CD4-positive, CD25-positive, alpha-beta regulatory T cell (primary cell): Measurements from ENCODE around the gene ABT1. TPM values are rescaled to one million over a fixed set of nuclear protein-coding genes. Genes with fewer than 3 reads are reported as not detected.

Source experiments
- ATAC-seq, 2 donors: fragments of 150-1000 bp; cut with Tn5 transposase; one replicate each; pipeline ENCODE4 v1.10.0; 2021; ENCODE audit warnings: low read depth in 2 of 2, moderate number of reproducible peaks in 2 of 2, moderate library complexity in 1 of 2
- DNase-seq, 3 donors: peaks; one replicate each; pipeline versions ENCODE4 v3.0.0 to v3.0.0-alpha.2; 2012 to 2022; ENCODE audit warnings: mixed read lengths in 1 of 3
- H3K27ac ChIP-seq: one replicate; pipeline ENCODE4 v1.7.0; 2013; ENCODE audit warnings: mild to moderate bottlenecking, low read length; ENCODE audit not compliant: insufficient read depth, poor library complexity, severe bottlenecking
- H3K27me3 ChIP-seq: one replicate; pipeline ENCODE4 v1.7.0; 2013; ENCODE audit warnings: low read length; ENCODE audit not compliant: control insufficient read depth, insufficient read depth
- H3K36me3 ChIP-seq: one replicate; pipeline ENCODE4 v1.7.0; 2013; ENCODE audit warnings: mild to moderate bottlenecking, low read length, moderate library complexity; ENCODE audit not compliant: control insufficient read depth, insufficient read depth
- H3K4me1 ChIP-seq: 2 replicates; pipeline ENCODE4 v1.7.0; 2013; ENCODE audit warnings: mild to moderate bottlenecking, low read length; ENCODE audit not compliant: insufficient read depth, control insufficient read depth, poor library complexity, severe bottlenecking
- H3K4me3 ChIP-seq: one replicate; pipeline ENCODE4 v1.7.0; 2013; ENCODE audit warnings: low read depth, mild to moderate bottlenecking, low read length, moderate library complexity
- H3K9me3 ChIP-seq, 2 experiments: 1 replicate in 1 of 2; 2 replicates in 1 of 2; pipeline ENCODE4 v1.7.0; 2013; ENCODE audit warnings: low read length in 2 of 2, mild to moderate bottlenecking in 1 of 2, moderate library complexity in 1 of 2; ENCODE audit not compliant: control insufficient read depth in 2 of 2
- H3K27ac Mint-ChIP-seq, 3 donors: one replicate each; pipeline ENCODE4 v1.8.0; 2020 to 2022; ENCODE audit warnings: mild to moderate bottlenecking in 3 of 3, mixed read lengths in 3 of 3, moderate library complexity in 2 of 3
- H3K27me3 Mint-ChIP-seq: one replicate; pipeline ENCODE4 v1.8.0; 2022; ENCODE audit warnings: mild to moderate bottlenecking, mixed read lengths
- H3K36me3 Mint-ChIP-seq: one replicate; pipeline ENCODE4 v1.8.0; 2020; ENCODE audit warnings: mixed read lengths
- H3K4me1 Mint-ChIP-seq, 4 donors: one replicate each; pipeline ENCODE4 v1.8.0; 2020 to 2022; ENCODE audit warnings: mixed read lengths in 4 of 4, mild to moderate bottlenecking in 1 of 4
- H3K4me3 Mint-ChIP-seq, 4 donors: one replicate each; pipeline ENCODE4 v1.8.0; 2020 to 2022; ENCODE audit warnings: mild to moderate bottlenecking in 4 of 4, mixed read lengths in 4 of 4, moderate library complexity in 3 of 4
- H3K9me3 Mint-ChIP-seq, 7 donors: one replicate each; pipeline ENCODE4 v1.8.0; 2020 to 2022; ENCODE audit warnings: mixed read lengths in 7 of 7, mild to moderate bottlenecking in 3 of 7, moderate library complexity in 2 of 7
- polyA plus RNA-seq, 4 donors: library from polyadenylated mRNA; unstranded; fragments of 300-500 nt; fragmentation: Illumina TruSeq; gene quantifications; one replicate each; pipeline ENCODE4 v1.2.3, GENCODE V29; 2021
- total RNA-seq: library from RNA; stranded (reverse); gene quantifications from one replicate; pipeline ENCODE4 v1.2.3, GENCODE V29; 2022

The ABT1 gene
- total and polyA plus RNA-seq, 5 donors from 2014 or later = 29.4 to 64.0 (median 57.5) TPM

DNA sequence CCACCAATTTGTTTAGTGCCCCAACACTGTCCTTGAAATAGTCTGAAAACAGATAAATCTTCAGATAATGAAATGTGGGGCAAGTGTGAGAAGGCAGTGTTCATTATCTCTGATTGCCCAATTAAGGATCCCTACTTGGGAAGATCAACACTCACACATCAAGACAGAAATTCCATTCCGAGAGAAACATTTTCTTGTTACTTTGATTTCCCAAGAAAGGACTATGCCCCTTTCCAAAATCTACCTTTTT, 42.4 kb upstream of the ABT1 start:
- Histone ChIP-seq H3K9me3 (no peaks in the 10 kb centered on the region), H3K27me3 (no peaks in the 10 kb centered on the region), H3K4me1 (peaks cover 20% of the 10 kb centered on the region), H3K4me3 (peak overlapping the region; percentile 96), H3K36me3 (no peaks in the 10 kb centered on the region), H3K27ac (peak overlapping the region; percentile 24)
- peaks cover 3 to 27% (median 19%) of the 10 kb centered on the region in 4 donors for H3K4me1 Mint-ChIP-seq
- peaks cover 0 to 4% (median 0%) of the 10 kb centered on the region in 7 donors for H3K9me3 Mint-ChIP-seq
- DNase-seq = no peak
- H3K36me3 Mint-ChIP-seq = no peaks in the 10 kb centered on the region
- no peak overlapping the region for H3K4me3 Mint-ChIP-seq
- ATAC-seq = no peak
- peak overlapping the region in 1 of 3 donors; percentile 86 for H3K27ac Mint-ChIP-seq
- H3K27me3 Mint-ChIP-seq = peaks cover 29% of the 10 kb centered on the region

DNA sequence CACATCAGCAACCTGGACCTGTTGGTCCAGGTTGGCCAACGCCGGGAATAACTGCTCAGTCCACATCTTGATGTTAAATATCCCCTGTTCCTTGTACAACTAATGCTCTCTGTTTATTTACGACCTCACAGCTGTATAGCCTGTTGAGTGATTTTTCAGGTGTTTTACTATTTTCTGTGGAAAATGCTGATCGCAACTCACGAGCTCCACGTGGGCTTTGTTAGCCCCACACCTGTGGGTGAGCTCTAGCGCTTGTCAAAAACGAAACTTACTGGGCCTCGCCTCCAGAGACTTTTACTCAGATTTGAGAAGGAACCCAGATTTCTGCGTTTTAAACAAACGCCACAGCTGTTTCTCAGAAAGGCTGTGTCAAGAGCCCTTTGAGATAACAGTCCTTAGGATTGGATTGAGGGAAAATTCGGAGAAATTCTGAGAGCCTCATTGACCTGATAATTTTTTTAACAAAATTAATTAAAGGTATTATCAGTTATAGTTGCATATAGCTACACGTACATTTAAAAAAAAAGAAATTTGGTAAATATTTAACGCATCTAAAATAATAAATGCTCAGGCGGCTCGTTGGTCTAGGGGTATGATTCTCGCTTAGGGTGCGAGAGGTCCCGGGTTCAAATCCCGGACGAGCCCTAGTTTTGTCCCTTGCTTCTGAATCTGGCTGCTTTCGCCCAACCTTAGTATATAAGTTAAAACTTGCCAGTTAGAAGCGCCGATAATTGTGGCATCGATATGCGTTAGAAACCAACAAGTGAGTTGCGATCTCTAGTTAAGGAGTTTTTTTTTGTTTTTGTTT, 41.9 kb upstream of the ABT1 start:
- peak; percentile 44 to 51 for ATAC-seq
- peaks cover 0 to 4% (median 0%) of the 10 kb centered on the region in 7 donors for H3K9me3 Mint-ChIP-seq
- H3K4me3 Mint-ChIP-seq = peak overlapping the region in 2 of 4 donors; percentile 44 to 61
- Histone ChIP-seq H3K4me1 (peaks cover 19% of the 10 kb centered on the region), H3K36me3 (no peaks in the 10 kb centered on the region), H3K27ac (peak overlapping the region; percentile 24), H3K27me3 (no peaks in the 10 kb centered on the region), H3K4me3 (peak overlapping the region; percentile 96), H3K9me3 (no peaks in the 10 kb centered on the region)
- peaks cover 3 to 27% (median 19%) of the 10 kb centered on the region in 4 donors for H3K4me1 Mint-ChIP-seq
- peaks cover 29% of the 10 kb centered on the region for H3K27me3 Mint-ChIP-seq
- peak; percentile 30 to 74 (median 67) for DNase-seq
- H3K27ac Mint-ChIP-seq = peak overlapping the region in 1 of 3 donors; percentile 86
- H3K36me3 Mint-ChIP-seq = no peaks in the 10 kb centered on the region

DNA sequence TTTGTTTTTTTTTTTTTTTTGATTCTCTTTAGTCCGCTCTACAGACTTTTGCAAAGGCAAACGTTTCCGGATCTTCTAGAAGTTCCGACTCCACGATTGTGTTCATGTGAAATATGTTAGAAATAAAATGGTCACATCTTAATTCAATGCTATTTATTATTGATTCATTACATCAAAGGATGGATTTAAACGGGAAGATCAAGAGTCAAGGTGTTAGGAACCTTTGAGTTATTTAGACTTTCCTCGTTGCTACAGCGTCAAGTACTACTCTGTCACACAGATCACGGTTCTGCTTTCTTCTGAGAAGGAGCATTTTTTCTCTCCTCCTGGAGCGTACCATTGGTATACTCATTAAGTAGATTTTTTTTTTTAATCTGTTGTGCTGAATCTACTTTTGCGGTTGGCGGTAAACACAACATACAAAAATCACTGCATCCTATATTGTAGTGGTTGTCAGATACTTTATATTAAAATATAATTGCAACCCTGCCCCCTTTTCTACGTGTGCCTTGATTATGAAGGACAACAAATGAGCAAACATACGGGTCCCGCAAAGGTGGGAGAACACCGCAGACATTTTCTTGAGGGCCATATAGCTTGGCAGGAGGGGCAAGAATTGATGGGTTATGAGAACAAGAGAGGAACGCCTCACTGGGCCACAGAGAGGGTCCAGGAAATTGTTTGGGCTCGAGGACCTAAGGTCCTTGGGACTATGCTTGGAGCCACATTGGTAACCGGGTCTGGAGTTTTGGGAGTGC, 41.1 kb upstream of the ABT1 start:
- peaks cover 29% of the 10 kb centered on the region for H3K27me3 Mint-ChIP-seq
- peak overlapping the region; percentile 21 to 79 (median 72) for H3K27ac Mint-ChIP-seq
- peaks cover 3 to 27% (median 16%) of the 10 kb centered on the region in 4 donors for H3K4me1 Mint-ChIP-seq
- H3K9me3 Mint-ChIP-seq = peaks cover 0 to 4% (median 0%) of the 10 kb centered on the region in 7 donors
- H3K36me3 Mint-ChIP-seq = no peaks in the 10 kb centered on the region
- Histone ChIP-seq H3K27ac (no peak overlapping the region), H3K27me3 (no peaks in the 10 kb centered on the region), H3K4me1 (peaks cover 13% of the 10 kb centered on the region), H3K36me3 (no peaks in the 10 kb centered on the region), H3K9me3 (no peaks in the 10 kb centered on the region), H3K4me3 (peak overlapping the region; percentile 96)
- peak overlapping the region in 3 of 4 donors; percentile 16 to 61 (median 44) for H3K4me3 Mint-ChIP-seq
- no peak for DNase-seq
- ATAC-seq = no peak

DNA sequence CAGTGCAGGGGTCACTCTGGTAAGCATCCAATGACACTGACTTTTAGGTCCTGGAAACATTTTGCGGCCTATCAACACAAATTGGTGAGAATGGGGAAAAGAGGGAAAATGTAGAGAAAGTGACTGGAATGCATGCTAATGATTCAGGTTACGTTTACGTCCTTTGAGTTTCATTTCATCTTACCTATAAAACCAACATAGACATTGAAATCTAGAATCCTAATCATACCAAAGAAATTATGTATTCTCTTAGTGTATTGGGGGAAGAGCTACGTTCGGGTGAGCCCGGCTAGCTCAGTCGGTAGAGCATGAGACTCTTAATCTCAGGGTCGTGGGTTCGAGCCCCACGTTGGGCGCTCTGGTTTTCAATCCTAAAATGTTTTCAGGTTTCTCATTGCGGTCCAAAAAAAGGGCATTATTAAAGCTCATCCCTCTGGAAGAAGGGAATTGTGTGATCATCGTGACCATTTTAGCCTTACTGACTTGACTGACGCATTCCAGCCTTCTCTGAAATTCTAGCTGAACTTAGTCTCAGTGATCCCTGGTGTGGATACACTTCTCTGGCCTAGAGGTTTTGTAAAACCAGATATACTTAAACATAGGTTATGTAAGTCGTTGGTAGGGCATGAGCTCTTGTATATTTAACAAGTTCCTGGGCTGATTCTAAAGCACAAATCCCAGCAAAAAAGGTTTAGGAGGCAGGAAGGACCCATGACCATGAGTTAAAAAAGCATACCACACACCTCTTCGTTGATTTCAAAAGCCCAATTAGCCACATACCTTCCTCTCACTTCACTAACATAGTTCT, 40.3 kb upstream of the ABT1 start:
- H3K27ac Mint-ChIP-seq = peak overlapping the region in 2 of 3 donors; percentile 72 to 79
- H3K36me3 Mint-ChIP-seq = no peaks in the 10 kb centered on the region
- peaks cover 34% of the 10 kb centered on the region for H3K27me3 Mint-ChIP-seq
- Histone ChIP-seq H3K27me3 (no peaks in the 10 kb centered on the region), H3K4me1 (peaks cover 10% of the 10 kb centered on the region), H3K36me3 (no peaks in the 10 kb centered on the region), H3K4me3 (no peak overlapping the region), H3K9me3 (no peaks in the 10 kb centered on the region), H3K27ac (no peak overlapping the region)
- ATAC-seq (no peak), DNase-seq (peak in 2 of 3 donors; percentile 30 to 35)
- H3K4me3 Mint-ChIP-seq = peak overlapping the region in 3 of 4 donors; percentile 16 to 64 (median 49)
- peaks cover 0 to 4% (median 0%) of the 10 kb centered on the region in 7 donors for H3K9me3 Mint-ChIP-seq
- H3K4me1 Mint-ChIP-seq = peaks cover 1 to 21% (median 13%) of the 10 kb centered on the region in 4 donors

DNA sequence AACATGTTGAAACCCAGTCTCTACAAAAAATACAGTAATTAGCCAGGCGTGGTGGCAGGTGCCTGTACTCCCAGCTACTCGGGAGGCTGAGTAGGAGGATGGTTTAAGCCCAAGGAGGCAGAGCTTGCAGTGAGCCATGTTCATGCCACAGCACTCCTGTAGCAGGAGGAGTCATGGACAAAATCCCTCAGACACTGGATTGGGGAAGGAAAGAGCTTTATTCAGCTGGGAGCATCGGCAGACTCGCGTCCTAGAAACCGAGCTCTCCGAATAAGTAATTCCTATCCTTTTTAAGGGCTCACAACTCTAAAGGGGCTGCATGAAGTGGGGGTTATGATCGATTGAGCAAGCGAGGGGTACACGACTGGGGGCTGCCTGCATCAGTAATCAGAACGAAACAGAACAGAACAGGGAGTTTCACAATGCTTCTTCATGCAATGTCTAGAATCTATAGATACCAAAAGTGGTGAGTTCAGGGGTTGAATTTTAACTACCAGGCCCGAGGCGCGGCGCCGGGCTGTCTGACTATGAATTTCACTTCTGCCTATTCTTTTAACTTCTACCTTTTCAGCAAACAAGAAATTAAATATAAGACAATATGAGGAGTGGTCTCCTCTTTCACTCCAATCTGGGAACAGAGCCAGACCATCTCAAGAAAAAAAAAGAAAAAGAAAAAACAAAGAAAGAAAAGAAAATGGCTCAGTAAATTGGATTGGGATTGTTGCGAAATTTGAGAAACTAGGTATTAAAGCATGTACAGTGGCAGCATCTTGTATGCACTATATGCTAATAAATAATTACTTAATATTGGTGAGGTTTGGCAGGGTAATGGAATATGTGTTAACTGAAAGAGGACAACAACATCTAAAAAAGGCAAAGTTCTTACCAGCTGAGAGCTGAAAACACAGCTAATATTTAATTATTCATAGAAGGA, 35.0 kb upstream of the ABT1 start:
- Mint-ChIP-seq H3K4me3 (no peak overlapping the region), H3K27me3 (peaks cover 24% of the 10 kb centered on the region), H3K4me1 (peaks cover 0 to 8% (median 1%) of the 10 kb centered on the region in 4 donors), H3K9me3 (peaks cover 0 to 2% (median 0%) of the 10 kb centered on the region in 7 donors), H3K27ac (no peak overlapping the region), H3K36me3 (no peaks in the 10 kb centered on the region)
- Histone ChIP-seq H3K9me3 (no peaks in the 10 kb centered on the region), H3K4me3 (no peak overlapping the region), H3K4me1 (no peaks in the 10 kb centered on the region), H3K27ac (no peak overlapping the region), H3K27me3 (no peaks in the 10 kb centered on the region), H3K36me3 (no peaks in the 10 kb centered on the region)
- DNase-seq = no peak
- no peak for ATAC-seq

DNA sequence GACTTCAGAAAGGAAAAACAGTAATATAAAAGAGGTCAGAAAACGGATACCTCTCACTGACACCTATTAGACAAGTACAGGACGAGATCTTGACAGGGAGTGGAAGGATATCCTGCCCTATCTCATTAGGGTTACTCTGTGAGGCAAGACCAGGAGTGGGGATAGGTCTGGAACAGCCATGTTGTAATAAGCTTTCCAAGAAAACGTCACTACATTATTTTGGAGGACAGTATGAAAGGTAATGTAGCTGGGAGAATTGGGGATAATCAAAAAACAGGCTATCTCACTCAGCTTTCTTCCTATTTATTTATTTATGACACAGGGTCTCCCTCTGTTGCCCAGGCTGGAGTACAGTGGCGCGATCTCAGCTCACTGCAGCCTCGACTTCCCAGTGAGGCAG, 33.3 kb upstream of the ABT1 start:
- Histone ChIP-seq H3K27ac (no peak overlapping the region), H3K4me3 (no peak overlapping the region), H3K9me3 (no peaks in the 10 kb centered on the region), H3K4me1 (no peaks in the 10 kb centered on the region), H3K27me3 (no peaks in the 10 kb centered on the region), H3K36me3 (no peaks in the 10 kb centered on the region)
- no peak for ATAC-seq
- peaks cover 0 to 5% (median under 1%) of the 10 kb centered on the region in 7 donors for H3K9me3 Mint-ChIP-seq
- peaks cover 19% of the 10 kb centered on the region for H3K27me3 Mint-ChIP-seq
- H3K27ac Mint-ChIP-seq = no peak overlapping the region
- DNase-seq = no peak
- peak overlapping the region in 1 of 4 donors; percentile 50 for H3K4me3 Mint-ChIP-seq
- peaks cover 2 to 6% (median 3%) of the 10 kb centered on the region in 4 donors for H3K4me1 Mint-ChIP-seq
- H3K36me3 Mint-ChIP-seq = peaks cover 2% of the 10 kb centered on the region
